K562 (cell line): ENCODE data around the gene CERS6. TPM values are rescaled to one million over a fixed set of nuclear protein-coding genes. Genes with fewer than 3 reads are reported as not detected.

ENCODE experiments used
- ATAC-seq: fragments of 200-7000 bp; cut with Tn5 transposase; 3 replicates; pipeline ENCODE4 v1.9.1; 2020; ENCODE audit warnings: moderate library complexity
- BruUV-seq: library from RNA; stranded (reverse); fragments of 400-500 nt; replicated peaks from 2 replicates; lab custom pipeline; 2021; lab: Mats Ljungman, UMichigan
- CTCF ChIA-PET: fragments of 300-600 bp; formaldehyde crosslinking; extraction: SDS; loops from one replicate; lab custom pipeline; 2021; ENCODE audit warnings: low intra/inter-chr PET ratio; lab: Yijun Ruan, JAX
- POLR2A ChIA-PET: fragments of 300-600, 350-650 bp; sonication (Branson Sonifier 250); formaldehyde crosslinking; extraction: SDS; loops from one replicate; lab custom pipeline; 2021; ENCODE audit warnings: antibody characterized with exemption, inconsistent platforms; lab: Yijun Ruan, JAX
- DNase-seq, 4 experiments: peaks; one replicate each; pipeline versions ENCODE4 v3.0.0 to v3.0.0-alpha.2; 2011 to 2018; ENCODE audit warnings: low spot score in 3 of 4, mixed read lengths in 3 of 4; ENCODE audit errors: extremely low read depth in 1 of 4
- FAIRE-seq: peaks from 2 replicates; lab custom pipeline; 2011; peaks lifted over from hg19 to GRCh38; lab: Jason Lieb, UNC
- H2AFZ ChIP-seq: 2 replicates; pipeline ENCODE4 v1.6.0; 2011; ENCODE audit warnings: low read depth, low read length, control low read depth, inconsistent platforms
- H3K27ac ChIP-seq: fragments of 200-600 bp; 3 replicates; pipeline ENCODE4 v1.8.0; 2011; ENCODE audit warnings: low read depth, mild to moderate bottlenecking, control low read depth, inconsistent platforms, low read length, moderate library complexity, mixed read lengths; ENCODE audit errors: extremely low read depth
- H3K27me3 ChIP-seq, 2 experiments: fragments of 300-600 bp in 1 of 2; 2 replicates in 1 of 2; 3 replicates in 1 of 2; pipeline versions ENCODE4 v1.6.0 to v1.8.0; 2011; ENCODE audit warnings: inconsistent platforms in 2 of 2, low read length in 2 of 2, mild to moderate bottlenecking in 1 of 2, mixed read lengths in 1 of 2, moderate library complexity in 1 of 2; ENCODE audit not compliant: control insufficient read depth in 2 of 2, insufficient read depth in 2 of 2
- H3K36me3 ChIP-seq: fragments of 300-600 bp; 3 replicates; pipeline ENCODE4 v1.8.0; 2011; ENCODE audit warnings: mild to moderate bottlenecking, low read length, inconsistent platforms; ENCODE audit not compliant: control insufficient read depth, insufficient read depth
- H3K4me1 ChIP-seq, 2 experiments: fragments of 200-600 bp in 1 of 2; replicated peaks in 1 of 2; 2 replicates in 1 of 2; 3 replicates in 1 of 2; pipeline versions ENCODE4 v1.5.1 to v1.8.0; 2011; ENCODE audit warnings: inconsistent platforms in 2 of 2, low read length in 2 of 2, mild to moderate bottlenecking in 1 of 2, mixed read lengths in 1 of 2, moderate library complexity in 1 of 2; ENCODE audit not compliant: control insufficient read depth in 2 of 2, insufficient read depth in 2 of 2
- H3K4me2 ChIP-seq: 2 replicates; pipeline ENCODE4 v1.6.1; 2011; ENCODE audit warnings: low read length, control low read depth, inconsistent platforms, mixed read lengths; ENCODE audit not compliant: insufficient read depth
- H3K4me3 ChIP-seq: fragments of 200-600 bp; sonication (generic), shearing (Covaris generic); 2 replicates; pipeline ENCODE4 v1.5.1; 2016; ENCODE audit warnings: control low read depth, inconsistent platforms
- H3K79me2 ChIP-seq: fragments of 200-600 bp; 3 replicates; pipeline ENCODE4 v1.8.0; 2011; ENCODE audit warnings: low read length, inconsistent platforms; ENCODE audit not compliant: control insufficient read depth, insufficient read depth
- H3K9ac ChIP-seq, 2 experiments: 2 replicates each; pipeline versions ENCODE4 v1.6.0 to v1.6.1; 2011; ENCODE audit warnings: low read depth in 2 of 2, low read length in 2 of 2, control low read depth in 1 of 2, inconsistent platforms in 1 of 2, mild to moderate bottlenecking in 1 of 2, mixed read lengths in 1 of 2; ENCODE audit not compliant: insufficient read depth in 1 of 2
- H3K9me1 ChIP-seq: one replicate; pipeline ENCODE4 v1.6.0; 2011; ENCODE audit warnings: inconsistent platforms, mild to moderate bottlenecking, low read length, moderate library complexity; ENCODE audit not compliant: control insufficient read depth, insufficient read depth
- H3K9me3 ChIP-seq: replicated peaks from 2 replicates; pipeline ENCODE4 v1.5.1; 2011; ENCODE audit warnings: low read depth, low read length, inconsistent platforms; ENCODE audit not compliant: control insufficient read depth, insufficient read depth
- H4K20me1 ChIP-seq: replicated peaks from 2 replicates; pipeline ENCODE4 v1.6.1; 2011; ENCODE audit warnings: low read length, inconsistent platforms, mixed read lengths; ENCODE audit not compliant: control insufficient read depth, insufficient read depth
- ATF3 ChIP-seq, 2 experiments: fragments of 450-650 bp in 1 of 2; sonication (generic) in 1 of 2; formaldehyde crosslinking in 1 of 2; IDR thresholded peaks in 1 of 2; conservative IDR thresholded peaks in 1 of 2; 2 replicates each; pipeline versions ENCODE4 v1.6.1 to v1.8.1; 2016 to 2023; ENCODE audit warnings: mild to moderate bottlenecking in 2 of 2, moderate library complexity in 2 of 2, inconsistent platforms in 1 of 2, missing genetic modification reagents in 1 of 2
- ATF7 ChIP-seq: fragments of 450-650 bp; IDR thresholded peaks from 2 replicates; pipeline ENCODE4 v1.7.1; 2014; ENCODE audit warnings: mild to moderate bottlenecking, moderate library complexity
- BMI1 ChIP-seq: fragments of 150-350 bp; IDR thresholded peaks from 2 replicates; pipeline ENCODE4 v1.6.1; 2014; ENCODE audit warnings: low read length
- BRD4 ChIP-seq: fragments of 200-600 bp; sonication (generic); IDR thresholded peaks from 2 replicates; pipeline ENCODE4 v1.6.1; 2017; ENCODE audit warnings: inconsistent platforms
- CHD2 ChIP-seq: IDR thresholded peaks from 2 replicates; pipeline ENCODE4 v1.6.1; 2011; ENCODE audit warnings: low read depth, low read length
- ELF1 ChIP-seq: fragments of 200-800 bp; sonication (Bioruptor generic); IDR thresholded peaks from 2 replicates; pipeline ENCODE4 v1.6.1; 2016; ENCODE audit warnings: missing genetic modification characterization, missing compliant biosample characterization
- ESRRB ChIP-seq: fragments of 250-450 bp; sonication (Bioruptor Pico); IDR thresholded peaks from 2 replicates; pipeline ENCODE4 v1.5.0; 2020; ENCODE audit warnings: mild to moderate bottlenecking, moderate library complexity, borderline replicate concordance
- FOSL1 ChIP-seq: fragments of 200-800 bp; sonication (Bioruptor generic); conservative IDR thresholded peaks from 2 replicates; pipeline ENCODE4 v1.6.1; 2016; ENCODE audit warnings: missing genetic modification characterization, missing compliant biosample characterization
- GTF2E2 ChIP-seq: fragments of 200-800 bp; sonication (Bioruptor generic); IDR thresholded peaks from 2 replicates; pipeline ENCODE4 v1.6.1; 2016; ENCODE audit warnings: missing genetic modification characterization, missing compliant biosample characterization
- NRF1 ChIP-seq, 2 experiments: fragments of 450-650 bp; IDR thresholded peaks in 1 of 2; conservative IDR thresholded peaks in 1 of 2; 2 replicates each; pipeline ENCODE4 v1.6.1; 2014; ENCODE audit warnings: mild to moderate bottlenecking in 2 of 2
- PHB ChIP-seq: fragments of 250-450 bp; sonication (Bioruptor Pico); IDR thresholded peaks from 2 replicates; pipeline ENCODE4 v1.5.0; 2021
- POLR2H ChIP-seq: IDR thresholded peaks from 2 replicates; pipeline ENCODE4 v1.6.1; 2016; ENCODE audit warnings: missing genetic modification characterization, low read depth, mild to moderate bottlenecking, control low read depth, missing compliant biosample characterization, moderate library complexity
- RBM17 ChIP-seq: fragments of 200-400 bp; formaldehyde crosslinking; IDR thresholded peaks from 2 replicates; pipeline ENCODE4 v1.6.1; 2017; ENCODE audit warnings: low read depth, mild to moderate bottlenecking, low read length, borderline replicate concordance
- SMAD2 ChIP-seq: fragments of 150-350 bp; IDR thresholded peaks from 2 replicates; pipeline ENCODE4 v1.6.1; 2014; ENCODE audit warnings: low read depth, mild to moderate bottlenecking, low read length
- SREBF1 ChIP-seq: fragments of 150-350 bp; IDR thresholded peaks from 2 replicates; pipeline ENCODE4 v1.6.1; 2014; ENCODE audit warnings: antibody characterized with exemption, low read depth, low read length, borderline replicate concordance
- SRSF1 ChIP-seq: fragments of 200-400 bp; formaldehyde crosslinking; IDR thresholded peaks from 2 replicates; pipeline ENCODE4 v1.6.1; 2017; ENCODE audit warnings: mild to moderate bottlenecking, low read depth, low read length, moderate library complexity
- ZBED1 ChIP-seq: IDR thresholded peaks from 2 replicates; pipeline ENCODE4 v1.6.1; 2014
- ZNF239 ChIP-seq: fragments of 250-450 bp; sonication (Bioruptor Pico); IDR thresholded peaks from 2 replicates; pipeline ENCODE4 v1.4.0; 2020; ENCODE audit warnings: mild to moderate bottlenecking
- ZNF316 ChIP-seq: fragments of 450-650 bp; IDR thresholded peaks from 2 replicates; pipeline ENCODE4 v1.6.1; 2016
- ZNF586 ChIP-seq: fragments of 450-650 bp; formaldehyde crosslinking; conservative IDR thresholded peaks from 2 replicates; pipeline ENCODE4 v1.4.0; 2020; ENCODE audit warnings: mild to moderate bottlenecking, moderate library complexity
- WGBS: fragments of 100-300 bp; shearing (Covaris generic); methylation state at CpG from one replicate; pipeline ENCODE4 v1.1.6; 2016; ENCODE audit warnings: low coverage, mixed read lengths; ENCODE audit not compliant: insufficient coverage; ENCODE audit errors: missing lambda C conversion rate; 5-methylcytosine and 5-hydroxymethylcytosine counted together
- in situ Hi-C: fragments of 300-500 bp; cut with MboI; formaldehyde crosslinking; loops from 4 replicates; pipeline ENCODE4 v1.15.0; 2018; ENCODE audit warnings: inconsistent platforms, mixed read lengths
- intact Hi-C: fragments of 100-400 bp; cut with micrococcal nuclease; formaldehyde crosslinking; loops from 2 replicates; pipeline ENCODE4 v1.14.2; 2022
- polyA plus RNA-seq, 8 experiments: library from polyadenylated mRNA; depleted of rRNA in 4 of 8; stranded (reverse) in 5 of 8; unstranded in 3 of 8; fragments of >200 nt; fragmentation: Nextera tagmentation in 2 of 8; fragmentation: Illumina TruSeq in 1 of 8; extraction: Ambion mirVana in 2 of 8; extraction: Trizol in 1 of 8; gene quantifications; 2 replicates each; pipeline versions ENCODE4 v1.2.1 to v1.2.3, GENCODE V29; 2011 to 2014; ENCODE audit warnings: inconsistent platforms in 1 of 8, missing spikeins in 1 of 8
- total RNA-seq, 7 experiments: library from RNA; depleted of rRNA in 6 of 7; stranded (reverse); fragments of >200 nt in 6 of 7; fragmentation: Illumina TruSeq in 2 of 7; extraction: Trizol in 2 of 7; gene quantifications; 2 replicates each; pipeline versions ENCODE4 v1.2.1 to v1.2.3, GENCODE V29; 2011 to 2021; ENCODE audit warnings: low replicate concordance in 1 of 7

Gene CERS6
- total and polyA plus RNA-seq, 9 of the 15 experiments (the other 6 are each of a cell fraction or from before 2014, with no cell fraction given), result 1.6 to 13.6 (median 11.4) TPM

- TF ChIP-seq BMI1 (no peak), ZBED1 (no peak)
- TF ChIP-seq, all 486 proteins: peak for 0
Observed at GRCh38 chr2:168661863-168662256, 205.8 kb downstream of the CERS6 start (continued).

- WGBS, result 71% methylated on average over 7 of the region's 7 CpGs
- Histone ChIP-seq H3K9me3 (no peaks in the 10 kb centered on the region), H3K79me2 (no peaks in the 10 kb centered on the region), H4K20me1 (no peaks in the 10 kb centered on the region), H3K9ac (no peak overlapping the region), H3K4me1 (peaks cover 3 to 7% of the 10 kb centered on the region in 2 experiments; a peak in 3 of 5 replicates), H3K9me1 (no peaks in the 10 kb centered on the region), H3K27me3 (no peaks in the 10 kb centered on the region), H2AFZ (no peak overlapping the region), H3K4me3 (no peak overlapping the region), H3K4me2 (no peak overlapping the region), H3K27ac (no peak overlapping the region), H3K36me3 (no peaks in the 10 kb centered on the region)
- in situ Hi-C loops (no loop called here), intact Hi-C loops (no loop called here)
- no peak for DNase-seq
- TF ChIP-seq BRD4, result no peak
- TF ChIP-seq SRSF1, result no peak
- TF ChIP-seq SMAD2, result no peak
- no peak for TF ChIP-seq ELF1 (tag)
- no peak for TF ChIP-seq PHB (CRISPR knock-in tag)
- TF ChIP-seq ESRRB (CRISPR knock-in tag), result no peak
- no peak for TF ChIP-seq GTF2E2 (tag)
- no peak for TF ChIP-seq RBM17
- no peak for TF ChIP-seq NRF1 (conservative IDR thresholded peaks at IDR 0.05 in 1 of 2, IDR thresholded peaks at IDR 0.05 in 1 of 2)
- TF ChIP-seq CHD2, result no peak
- TF ChIP-seq ATF7, result no peak
- no peak for TF ChIP-seq FOSL1 (tag)
- TF ChIP-seq ZNF316, result no peak
- TF ChIP-seq ZNF239 (CRISPR knock-in tag), result no peak
- no peak for TF ChIP-seq POLR2H (tag)
- no peak for TF ChIP-seq SREBF1
- no peak for TF ChIP-seq ZNF586
- no peak for TF ChIP-seq ATF3 (IDR thresholded peaks at IDR 0.05)
- TF ChIP-seq ATF3 (CRISPR knock-in tag; conservative IDR thresholded peaks at IDR 0.05), result no peak
- no TSS peak for BruUV-seq
- no peak for FAIRE-seq
- ChIA-PET CTCF (no interaction called here), POLR2A (interaction anchor here (0.6 to 1.7 kb wide), 4 partner anchors 10 to 605 kb away, joined by 3 to 5 read pairs (median 3); no protein-coding TSS in a partner anchor)
- ATAC-seq, result no peak
Observed at GRCh38 chr2:168662651-168663208, 206.7 kb downstream of the CERS6 start.
